NCI-H1436 (cell line): ENCODE measurements around the gene NLRC5.
A peak's percentile ranks its signal among the peaks of the same experiment; 100 is the strongest.
"Not testable (repeated sequence)": the region's sequence is repeated elsewhere in the genome, so short reads cannot be mapped to it uniquely, and the experiment has no call there.

Source experiments
- DNase-seq: peaks from one replicate; lab custom pipeline; 2025; lab: John Stamatoyannopoulos, UW

The NLRC5 gene

DNA sequence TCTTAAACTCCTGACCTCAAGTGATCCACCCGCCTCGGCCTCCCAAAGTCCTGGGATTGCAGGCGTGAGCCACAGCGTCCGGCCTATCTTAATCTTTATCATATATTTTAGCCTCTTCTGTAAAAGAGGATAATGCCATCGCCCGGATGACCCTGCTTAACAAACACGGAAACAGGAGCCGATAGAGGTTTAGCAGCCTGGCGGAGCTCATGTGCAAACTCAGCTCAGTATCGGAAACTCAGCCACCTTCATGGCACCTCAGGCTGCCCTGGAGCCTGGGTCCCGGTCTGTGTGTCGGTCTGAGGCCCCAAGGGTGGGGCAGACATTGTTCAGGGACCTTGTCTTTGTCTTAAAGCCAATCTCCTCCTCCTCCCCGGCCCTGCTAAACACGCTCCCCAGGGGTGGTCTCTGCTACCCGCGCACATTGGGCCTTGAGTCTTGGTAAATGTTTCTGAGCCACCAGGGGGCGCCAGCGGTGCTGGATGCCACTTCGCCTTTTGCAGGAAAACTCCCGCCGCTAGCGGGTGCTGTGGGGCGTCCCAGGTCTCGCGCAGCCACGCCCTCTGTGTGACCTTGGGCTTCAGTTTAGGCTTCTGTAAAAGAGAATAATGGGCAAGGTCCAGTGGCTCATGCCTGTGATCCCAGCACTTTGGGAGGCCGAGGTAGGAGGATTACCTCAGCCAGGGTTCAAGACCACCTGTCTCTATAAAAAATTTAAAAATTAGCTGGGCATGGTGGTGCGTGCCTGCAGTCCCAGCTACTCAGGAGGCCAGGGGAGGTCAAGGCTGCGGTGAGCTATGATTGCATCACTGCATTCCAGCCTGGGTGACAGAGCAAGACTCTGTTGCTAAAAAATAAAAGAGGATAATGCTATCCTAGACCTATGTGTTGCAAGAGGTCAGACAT is 24.9 kb upstream of the NLRC5 start:
- peak; percentile 13 for DNase-seq

- no peak for DNase-seq
These were observed 23.9 kb upstream of the NLRC5 start for GRCh38 chr16:56965149-56966092.

GRCh38 chr16:56966093-56966475 is 23.3 kb upstream of the NLRC5 start:
- no peak for DNase-seq

- no peak for DNase-seq
These were observed 21.6 kb upstream of the NLRC5 start for GRCh38 chr16:56967733-56968132.

DNA sequence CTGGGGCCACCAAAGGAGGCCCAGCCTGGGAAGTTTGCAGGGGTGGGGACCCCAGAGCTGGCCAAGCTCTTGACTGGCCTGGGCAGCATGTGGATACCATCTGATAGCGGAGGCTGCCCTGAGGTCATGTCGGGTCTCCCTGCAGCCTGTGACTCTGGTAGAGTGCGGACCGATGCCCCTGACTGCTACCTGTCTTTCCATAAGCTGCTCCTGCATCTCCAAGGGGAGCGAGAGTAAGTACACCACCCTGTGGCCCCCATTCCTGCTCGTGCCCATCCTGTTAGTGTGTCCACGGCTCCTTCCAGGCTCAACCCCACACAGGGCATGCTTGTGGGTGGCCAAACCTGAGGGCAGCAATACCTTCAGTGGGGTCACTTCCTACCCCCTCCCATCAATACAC is 19.6 kb upstream of the NLRC5 start:
- DNase-seq, result no peak

DNA sequence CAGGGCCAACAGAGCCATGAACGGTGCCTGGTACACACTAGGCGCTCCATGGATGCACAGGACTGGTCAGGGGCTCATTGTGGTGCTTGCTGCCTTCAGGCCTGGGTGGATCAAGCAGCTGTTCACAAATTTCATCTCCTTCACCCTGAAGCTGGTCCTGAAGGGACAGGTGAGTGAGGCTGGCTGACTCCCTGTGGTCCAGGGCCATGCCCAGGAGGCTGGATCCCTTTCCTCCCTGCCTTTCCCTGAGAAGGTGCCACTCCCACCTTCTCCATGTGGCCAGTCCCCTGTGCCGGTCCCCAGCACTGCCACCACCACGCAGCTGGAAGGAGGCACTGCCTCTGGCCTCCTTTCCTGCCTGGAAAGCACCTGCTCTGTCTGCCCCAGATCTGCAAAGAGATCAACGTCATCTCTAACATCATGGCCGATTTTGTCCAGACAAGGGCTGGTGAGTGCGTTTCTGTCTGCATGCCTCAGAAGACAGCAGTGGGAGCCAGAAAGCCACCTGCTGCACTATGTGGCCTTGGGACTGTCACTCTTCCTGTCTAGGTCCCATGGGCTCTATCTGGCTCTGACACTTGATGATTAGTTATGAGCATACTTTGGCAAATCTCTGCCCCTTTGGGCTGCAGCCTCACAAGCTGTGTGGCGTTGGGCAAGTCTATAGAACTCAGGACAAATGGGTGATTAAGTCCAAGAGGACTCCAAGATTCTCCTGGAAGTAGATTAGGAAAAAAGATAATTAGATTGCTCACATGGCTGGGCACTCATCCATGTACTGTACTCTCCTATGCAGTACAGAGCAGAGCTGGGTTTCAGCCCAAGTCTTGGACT is 18.2 kb upstream of the NLRC5 start:
- no peak for DNase-seq

GRCh38 chr16:56971768-56972043 is 17.7 kb upstream of the NLRC5 start:
- no peak for DNase-seq

DNA sequence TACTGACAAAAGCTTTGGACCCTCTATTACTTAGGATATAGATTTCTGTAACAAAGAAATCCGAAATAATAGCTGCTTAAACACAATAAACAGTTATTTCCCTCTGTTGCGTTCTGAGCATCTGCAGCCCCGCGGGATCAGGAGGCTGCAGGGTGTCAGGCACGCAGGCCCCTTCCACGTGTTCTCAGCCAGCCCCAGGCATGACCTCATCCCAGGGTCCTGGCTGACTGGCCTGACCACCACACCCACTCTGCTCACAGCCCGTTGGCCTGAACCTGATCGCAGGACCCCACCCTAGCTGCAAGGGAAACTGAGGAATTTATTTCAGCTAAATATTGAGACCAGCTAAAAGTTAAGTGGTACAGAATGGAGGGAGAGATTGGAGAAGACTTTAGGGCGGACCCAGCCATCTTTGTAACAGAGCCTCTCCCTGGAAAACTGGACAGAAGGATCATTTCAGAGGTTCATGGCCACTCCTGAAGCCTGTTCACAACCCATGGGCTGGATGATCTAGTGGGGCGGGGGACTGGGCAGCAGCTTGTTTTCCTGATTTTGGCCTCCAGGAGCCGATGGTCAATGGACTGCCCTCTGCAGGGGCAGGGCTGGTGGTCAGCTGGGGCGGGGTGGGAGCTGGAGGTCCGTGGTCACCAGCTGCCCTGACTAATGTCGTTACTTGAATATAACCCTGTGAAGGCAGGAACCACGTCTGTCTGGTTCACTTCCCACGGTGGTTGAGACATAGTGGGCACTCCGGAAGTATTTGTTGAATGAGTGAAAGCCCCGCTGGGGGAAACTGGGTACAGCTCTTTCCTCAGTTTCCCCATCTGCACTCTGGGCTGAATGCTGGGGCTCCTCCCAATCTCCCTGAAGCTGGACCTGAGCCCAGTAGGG is 16.7 kb upstream of the NLRC5 start:
- DNase-seq, result no peak

- DNase-seq, result no peak
These were observed 16.1 kb upstream of the NLRC5 start for GRCh38 chr16:56973294-56973689.

- not testable (repeated sequence) for DNase-seq
These were observed 15.5 kb upstream of the NLRC5 start for GRCh38 chr16:56973899-56974298.

GRCh38 chr16:56974549-56975300 is 14.6 kb upstream of the NLRC5 start:
- DNase-seq, result no peak

DNA sequence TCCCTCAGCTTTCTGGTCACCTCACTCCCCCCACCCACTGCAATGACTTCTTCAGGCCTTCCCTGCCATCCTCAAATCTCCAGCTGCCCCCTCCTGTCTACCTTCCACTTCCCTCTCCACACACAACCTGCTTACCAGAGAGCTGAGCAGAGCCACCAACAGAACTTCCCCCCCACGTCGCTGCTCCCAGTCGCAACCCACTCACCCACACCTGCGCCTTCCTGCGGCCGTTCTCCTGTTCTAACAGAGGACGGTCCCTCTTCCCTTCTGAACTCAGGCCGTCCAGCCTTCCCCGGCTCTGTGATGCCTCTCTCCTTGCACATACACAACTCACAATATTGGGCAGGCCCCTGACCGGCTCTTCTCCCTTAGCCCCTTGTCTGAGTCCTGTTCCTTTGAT is 13.6 kb upstream of the NLRC5 start:
- no peak for DNase-seq

DNA sequence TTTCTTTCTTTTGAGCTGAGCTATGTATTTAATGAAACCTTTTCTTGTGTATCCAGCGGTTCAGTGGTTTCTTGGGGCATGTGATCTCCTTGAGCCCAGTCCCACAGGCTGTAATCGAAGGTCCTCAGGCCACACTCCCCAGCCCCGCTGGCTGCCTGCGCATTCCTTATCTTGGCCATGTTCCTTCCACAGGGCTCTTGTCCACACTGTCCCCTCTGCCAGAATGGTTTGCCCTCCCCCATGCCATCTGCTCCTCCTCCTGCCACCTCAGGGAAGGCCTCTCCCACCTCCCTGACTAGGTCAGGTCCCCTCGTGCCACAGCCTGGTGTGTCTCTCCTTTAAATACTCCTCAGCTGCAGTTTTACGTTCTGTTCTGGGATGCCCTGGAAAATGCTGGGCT is 12.1 kb upstream of the NLRC5 start:
- DNase-seq, result no peak

GRCh38 chr16:56977823-56978430 is 11.4 kb upstream of the NLRC5 start:
- no peak for DNase-seq

DNA sequence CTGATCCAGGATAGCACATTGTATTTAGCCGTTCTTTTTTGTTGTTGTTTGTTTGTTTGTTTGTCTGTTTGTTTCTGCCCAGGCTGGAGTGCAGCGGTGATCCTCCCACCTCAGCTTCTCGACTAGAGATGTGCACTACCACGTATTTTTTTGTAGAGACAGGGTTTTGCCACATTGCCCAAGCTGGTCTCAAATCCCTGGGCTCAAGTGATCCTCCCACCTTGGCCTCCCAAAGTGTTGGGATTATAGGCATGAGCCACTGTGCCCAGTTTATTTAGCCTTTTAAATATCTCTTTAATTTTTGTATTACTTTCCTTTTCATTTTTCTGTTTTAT is 9.2 kb upstream of the NLRC5 start:
- DNase-seq, result no peak

DNA sequence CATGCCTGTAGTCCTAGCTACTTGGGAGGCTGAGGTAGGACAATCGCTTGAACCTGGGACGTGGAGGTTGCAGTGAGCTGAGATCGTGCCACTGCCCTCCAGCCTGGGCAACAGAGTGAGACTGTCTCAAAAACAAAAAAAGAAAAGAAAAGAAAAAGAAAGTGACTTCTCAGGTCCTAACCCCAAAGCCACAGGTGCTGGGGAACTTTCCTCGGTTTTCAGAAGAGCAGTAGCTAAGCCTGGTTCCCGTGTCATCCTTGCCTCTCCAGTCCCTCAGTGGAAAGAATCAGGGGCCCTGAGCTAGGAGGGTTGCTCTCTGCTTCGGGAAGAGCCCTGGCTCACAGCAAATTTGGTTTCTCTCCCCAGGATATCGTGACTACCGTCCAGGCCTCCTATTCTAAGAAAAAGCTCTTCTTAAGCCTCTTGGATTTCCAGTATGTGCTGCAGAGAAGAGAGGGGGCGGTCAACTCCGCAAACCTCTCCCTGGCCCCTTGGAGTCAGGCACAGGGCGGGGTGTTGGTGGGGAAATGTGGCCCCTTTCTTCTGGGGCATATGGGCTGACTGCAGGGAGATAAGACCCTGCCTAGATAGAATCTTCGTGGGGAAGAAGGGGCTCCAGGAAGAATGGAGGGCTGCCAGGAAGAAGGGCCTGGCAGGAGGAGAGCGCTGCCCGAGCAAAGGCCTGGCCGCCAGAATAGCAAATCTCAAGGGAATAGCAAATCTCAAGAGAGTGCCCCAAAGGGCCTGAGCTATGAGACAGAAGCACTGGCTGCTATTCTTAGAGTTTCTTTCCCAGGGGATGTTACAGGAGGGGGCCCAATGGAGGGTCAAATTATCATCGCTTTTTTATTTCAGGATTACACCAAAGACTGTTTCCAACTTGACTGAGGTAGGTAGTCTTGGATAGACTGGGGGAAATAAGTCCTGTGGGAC is 8.3 kb upstream of the NLRC5 start:
- DNase-seq, result peak; percentile 59

DNA sequence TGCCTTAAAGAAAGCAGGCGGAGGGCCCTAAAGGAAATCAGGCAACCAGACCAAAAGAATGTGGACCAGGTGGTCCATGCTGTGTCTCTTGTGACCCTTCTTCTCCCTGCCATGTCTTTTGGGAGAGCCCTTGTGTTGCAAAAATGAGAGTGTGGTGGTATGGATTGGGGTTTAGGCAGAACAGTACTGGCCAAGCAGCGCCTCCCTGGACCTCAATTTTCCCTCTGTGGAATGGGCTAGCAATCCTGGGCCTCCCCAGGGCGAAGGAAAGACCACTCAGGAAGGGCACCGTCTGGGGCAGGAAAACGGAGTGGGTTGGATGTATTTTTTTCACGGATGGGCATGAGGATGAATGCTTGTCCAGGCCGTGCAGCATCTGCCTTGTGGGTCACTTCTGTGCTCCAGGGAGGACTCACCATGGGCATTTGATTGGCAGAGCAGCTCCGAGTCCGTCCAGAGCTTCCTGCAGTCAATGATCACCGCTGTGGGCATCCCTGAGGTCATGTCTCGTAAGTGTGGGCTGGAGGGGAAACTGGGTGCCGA is 7.6 kb upstream of the NLRC5 start:
- DNase-seq, result no peak

GRCh38 chr16:56982695-56983094 is 6.7 kb upstream of the NLRC5 start:
- no peak for DNase-seq
